A549 (cell line): ENCODE results near the gene GJE1. TPM values are rescaled to one million over a fixed set of nuclear protein-coding genes. Genes with fewer than 3 reads are reported as not detected.

Experiments used
- ATAC-seq, 2 experiments: fragments of 200-7000 bp in 1 of 2; fragments of >200 bp in 1 of 2; cut with Nextera tagmentation in 1 of 2; cut with Tn5 transposase in 1 of 2; 3 replicates each; pipeline versions ENCODE4 v1.8.0 to v1.9.1; 2018 to 2020; ENCODE audit warnings: mild to moderate bottlenecking in 1 of 2, moderate library complexity in 1 of 2
- CTCF ChIA-PET: fragments of 300-600 bp; sonication (Branson Sonifier 250); formaldehyde crosslinking; extraction: SDS; loops from one replicate; lab custom pipeline; 2021; ENCODE audit warnings: antibody characterized with exemption, inconsistent platforms; lab: Yijun Ruan, JAX
- POLR2A ChIA-PET: fragments of 350-600 bp; formaldehyde crosslinking; extraction: SDS; loops from one replicate; lab custom pipeline; 2021; ENCODE audit warnings: antibody characterized with exemption, inconsistent platforms; lab: Yijun Ruan, JAX
- DNase-seq, 2 experiments: peaks; one replicate each; pipeline versions ENCODE4 v3.0.0 to v3.0.0-alpha.2; 2011 to 2016; ENCODE audit warnings: low read depth in 1 of 2, low spot score in 1 of 2
- FAIRE-seq: peaks from 2 replicates; lab custom pipeline; 2011; peaks lifted over from hg19 to GRCh38; lab: Jason Lieb, UNC
- H3K27ac ChIP-seq, 2 experiments: fragments of >200 bp; sonication (Bioruptor Twin); formaldehyde crosslinking; 3 replicates each; pipeline ENCODE4 v1.5.1; 2016 to 2017
- H3K4me1 ChIP-seq: fragments of >200 bp; sonication (Bioruptor Twin); formaldehyde crosslinking; 3 replicates; pipeline ENCODE4 v1.6.1; 2016
- H3K4me2 ChIP-seq: fragments of >200 bp; sonication (Bioruptor Twin); formaldehyde crosslinking; 3 replicates; pipeline ENCODE4 v1.6.1; 2016
- H3K4me3 ChIP-seq: fragments of >200 bp; sonication (Bioruptor Twin); formaldehyde crosslinking; 3 replicates; pipeline ENCODE4 v1.5.1; 2016
- H3K9me3 ChIP-seq: fragments of >200 bp; sonication (Bioruptor Twin); formaldehyde crosslinking; 3 replicates; pipeline ENCODE4 v1.6.1; 2016
- CHD2 ChIP-seq: fragments of 150-350 bp; IDR thresholded peaks from 2 replicates; pipeline ENCODE4 v1.6.1; 2014; ENCODE audit warnings: low read length; ENCODE audit not compliant: partially characterized antibody
- EHMT2 ChIP-seq: fragments of 200-600 bp; sonication (generic); IDR thresholded peaks from 2 replicates; pipeline ENCODE4 v1.6.1; 2016; ENCODE audit warnings: antibody characterized with exemption, low read depth, mild to moderate bottlenecking, moderate library complexity
- EP300 ChIP-seq, 2 experiments: fragments of >200 bp; sonication (Bioruptor Twin); formaldehyde crosslinking; IDR thresholded peaks; 2 replicates in 1 of 2; 3 replicates in 1 of 2; pipeline ENCODE4 v1.6.1; 2016 to 2017
- FOSB ChIP-seq: fragments of 250-450 bp; sonication (Bioruptor Pico); IDR thresholded peaks from 2 replicates; pipeline ENCODE4 v1.5.0; 2020; ENCODE audit warnings: mild to moderate bottlenecking, moderate library complexity
- FOSL2 ChIP-seq, 2 experiments: fragments of 450-650 bp in 1 of 2; fragments of >200 bp in 1 of 2; sonication (Bioruptor Twin) in 1 of 2; formaldehyde crosslinking; IDR thresholded peaks; 2 replicates each; pipeline versions ENCODE4 v1.5.0 to v1.6.1; 2016 to 2020; ENCODE audit warnings: mild to moderate bottlenecking in 1 of 2, moderate library complexity in 1 of 2
- HOXA7 ChIP-seq: fragments of 250-450 bp; sonication (Bioruptor Pico); IDR thresholded peaks from 2 replicates; pipeline ENCODE4 v1.5.0; 2020; ENCODE audit warnings: mild to moderate bottlenecking, moderate library complexity
- HOXB5 ChIP-seq: fragments of 250-450 bp; sonication (Bioruptor Pico); IDR thresholded peaks from 2 replicates; pipeline ENCODE4 v1.5.0; 2020; ENCODE audit warnings: mild to moderate bottlenecking, moderate library complexity
- KDM5A ChIP-seq: fragments of 200-600 bp; sonication (generic); IDR thresholded peaks from 2 replicates; pipeline ENCODE4 v1.6.1; 2016; ENCODE audit warnings: antibody characterized with exemption, mild to moderate bottlenecking
- MAZ ChIP-seq: fragments of 150-350 bp; IDR thresholded peaks from 2 replicates; pipeline ENCODE4 v1.6.1; 2014; ENCODE audit warnings: antibody characterized with exemption, low read depth, low read length, borderline replicate concordance
- MYC ChIP-seq: IDR thresholded peaks from 2 replicates; pipeline ENCODE4 v1.6.1; 2012; ENCODE audit warnings: mild to moderate bottlenecking, inconsistent platforms, low read length, improper control_type of control experiment, borderline replicate concordance
- NPAS2 ChIP-seq: fragments of 250-450 bp; sonication (Bioruptor Pico); IDR thresholded peaks from 2 replicates; pipeline ENCODE4 v1.8.0; 2022; ENCODE audit warnings: mild to moderate bottlenecking, moderate library complexity, borderline replicate concordance
- PHF8 ChIP-seq: fragments of 200-600 bp; sonication (generic); IDR thresholded peaks from 2 replicates; pipeline ENCODE4 v1.6.1; 2016; ENCODE audit warnings: low read depth, mild to moderate bottlenecking, antibody characterized with exemption, moderate library complexity, borderline replicate concordance
- POLR2AphosphoS2 ChIP-seq: conservative IDR thresholded peaks from 2 replicates; pipeline ENCODE4 v1.6.1; 2012; ENCODE audit warnings: low read length, improper control_type of control experiment, inconsistent platforms
- RARB ChIP-seq: fragments of 250-450 bp; sonication (Bioruptor Pico); IDR thresholded peaks from 2 replicates; pipeline ENCODE4 v1.8.0; 2021; ENCODE audit warnings: mild to moderate bottlenecking, moderate library complexity
- SMC3 ChIP-seq: fragments of >200 bp; sonication (Bioruptor Twin); formaldehyde crosslinking; IDR thresholded peaks from 3 replicates; pipeline ENCODE4 v1.6.1; 2018; ENCODE audit warnings: inconsistent platforms
- TFCP2L1 ChIP-seq: fragments of 250-450 bp; sonication (Bioruptor Pico); IDR thresholded peaks from 2 replicates; pipeline ENCODE4 v1.5.0; 2021; ENCODE audit warnings: mild to moderate bottlenecking
- ZC3H11A ChIP-seq: fragments of 450-650 bp; IDR thresholded peaks from 2 replicates; pipeline ENCODE4 v1.6.1; 2014; ENCODE audit warnings: antibody characterized with exemption, mild to moderate bottlenecking
- WGBS: methylation state at CpG from one replicate; pipeline ENCODE4 v1.1.6; 2017; ENCODE audit errors: missing lambda C conversion rate; 5-methylcytosine and 5-hydroxymethylcytosine counted together
- polyA plus RNA-seq, 4 experiments: library from polyadenylated mRNA; depleted of rRNA in 3 of 4; stranded (reverse); fragments of >200 nt; fragmentation: RNase III in 1 of 4; extraction: RNeasy Plus Mini Kit Qiagen cat#74134 plus additional on column Dnase treatment in 1 of 4; gene quantifications; 2 replicates in 3 of 4; 3 replicates in 1 of 4; pipeline ENCODE4 v1.2.3, GENCODE V29; 2011 to 2017
- TF ChIP-seq, protein P1 (sequence below): IDR thresholded peaks from 2 replicates; pipeline ENCODE4 v1.6.1; 2012
- TF ChIP-seq, protein P2 (sequence below): IDR thresholded peaks from 2 replicates; pipeline ENCODE4 v1.6.1; 2012
- TF ChIP-seq, protein P3 (sequence below): fragments of 250-450 bp; sonication (Bioruptor Pico); IDR thresholded peaks from 2 replicates; pipeline ENCODE4 v1.5.0; 2021; ENCODE audit warnings: mild to moderate bottlenecking, moderate library complexity, borderline replicate concordance
- TF ChIP-seq, protein P4 (sequence below): fragments of >200 bp; sonication (Bioruptor Twin); formaldehyde crosslinking; IDR thresholded peaks from 3 replicates; pipeline ENCODE4 v1.6.1; 2016
- TF ChIP-seq, protein P5 (sequence below): fragments of >200 bp; sonication (Bioruptor Twin); formaldehyde crosslinking; IDR thresholded peaks from 2 replicates; pipeline ENCODE4 v1.6.1; 2016

The GJE1 gene
- polyA plus RNA-seq, 2 of the 4 experiments (the other 2 are of a cell fraction), result not detected

DNA sequence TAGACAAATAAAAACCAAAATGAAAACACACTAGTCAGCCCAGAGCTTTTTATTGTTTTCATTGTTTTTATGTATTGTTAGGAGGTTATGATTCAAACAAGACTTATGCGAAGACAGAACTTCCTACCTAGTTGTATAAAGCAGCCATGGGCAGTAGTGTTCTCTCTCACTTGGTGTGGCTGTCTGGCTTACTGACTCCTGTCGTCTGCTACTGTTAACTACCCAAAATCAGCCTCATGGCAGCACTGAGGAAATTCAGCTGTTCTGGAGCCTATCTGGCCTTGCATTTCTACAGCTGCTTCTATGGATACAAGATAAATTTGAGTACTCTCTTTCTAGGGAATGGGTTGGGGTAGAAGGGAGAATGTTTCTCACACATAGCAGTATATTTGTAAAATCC lies 34.8 kb downstream of the GJE1 start (continued):
- TF ChIP-seq, protein P1, sequence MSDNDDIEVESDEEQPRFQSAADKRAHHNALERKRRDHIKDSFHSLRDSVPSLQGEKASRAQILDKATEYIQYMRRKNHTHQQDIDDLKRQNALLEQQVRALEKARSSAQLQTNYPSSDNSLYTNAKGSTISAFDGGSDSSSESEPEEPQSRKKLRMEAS, result no peak
- TF ChIP-seq RARB (CRISPR knock-in tag) (no peak), PHF8 (no peak)
- TF ChIP-seq, protein P2, sequence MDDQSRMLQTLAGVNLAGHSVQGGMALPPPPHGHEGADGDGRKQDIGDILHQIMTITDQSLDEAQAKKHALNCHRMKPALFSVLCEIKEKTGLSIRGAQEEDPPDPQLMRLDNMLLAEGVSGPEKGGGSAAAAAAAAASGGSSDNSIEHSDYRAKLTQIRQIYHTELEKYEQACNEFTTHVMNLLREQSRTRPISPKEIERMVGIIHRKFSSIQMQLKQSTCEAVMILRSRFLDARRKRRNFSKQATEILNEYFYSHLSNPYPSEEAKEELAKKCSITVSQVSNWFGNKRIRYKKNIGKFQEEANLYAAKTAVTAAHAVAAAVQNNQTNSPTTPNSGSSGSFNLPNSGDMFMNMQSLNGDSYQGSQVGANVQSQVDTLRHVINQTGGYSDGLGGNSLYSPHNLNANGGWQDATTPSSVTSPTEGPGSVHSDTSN, result no peak

DNA sequence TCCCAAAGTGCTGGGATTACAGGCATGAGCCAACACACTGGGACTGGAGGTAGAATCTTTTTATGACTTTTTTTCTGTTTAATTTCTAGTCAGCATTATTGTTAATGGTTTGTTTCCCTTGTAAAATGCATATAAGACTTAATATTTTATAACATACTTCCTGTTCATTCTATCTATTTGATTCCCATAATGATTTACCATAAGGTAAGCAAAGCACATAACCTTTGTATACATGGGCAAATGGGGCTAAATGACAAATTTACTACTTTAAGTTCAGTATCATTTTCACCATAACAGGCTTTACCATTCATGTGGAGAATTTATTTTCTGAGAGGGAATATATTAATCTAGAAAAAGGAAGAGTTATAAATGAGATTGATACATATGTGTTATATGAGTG lies 38.6 kb downstream of the GJE1 start:
- H3K4me3 ChIP-seq, result no peak overlapping the region
- DNase-seq (no peak), ATAC-seq (no peak; a peak in 1 of 6 replicates)
- H3K27ac ChIP-seq, result no peak overlapping the region
- no peaks in the 10 kb centered on the region for H3K9me3 ChIP-seq
- peak overlapping the region; percentile 28; the same call in 2 of the 3 replicates for H3K4me2 ChIP-seq
- CTCF ChIA-PET, result interaction anchor here (1.3 kb wide), 1 partner anchor 15 kb away, joined by 4 read pairs; no protein-coding TSS in a partner anchor
- POLR2A ChIA-PET, result no interaction called here
- TF ChIP-seq TFCP2L1, result no peak
- no peak for TF ChIP-seq EHMT2
- TF ChIP-seq NPAS2, result no peak
- no peak for TF ChIP-seq SMC3
- TF ChIP-seq, all 56 proteins: peak for 0
- FAIRE-seq, result no peak
- peaks cover 32% of the 10 kb centered on the region; the same call in 2 of the 3 replicates for H3K4me1 ChIP-seq

DNA sequence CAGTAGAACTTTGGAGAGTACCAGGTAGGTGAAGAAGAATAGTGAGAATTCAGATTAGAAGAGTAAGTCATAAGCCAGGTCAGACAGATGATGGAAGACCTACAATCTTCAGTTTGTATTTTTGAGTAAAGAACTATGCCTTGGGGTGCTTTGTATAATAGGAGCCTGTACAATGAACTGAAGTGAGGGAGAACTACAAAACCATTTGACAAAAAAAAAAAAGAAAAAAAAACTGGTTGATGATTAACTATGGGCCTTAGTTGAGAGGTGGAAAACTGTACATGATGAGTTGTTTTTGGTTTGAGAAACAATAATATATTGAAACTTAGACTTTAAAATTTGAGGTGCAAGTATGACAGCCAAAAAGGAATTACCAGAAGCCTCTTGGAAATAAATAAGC lies 40.0 kb downstream of the GJE1 start:
- no peak for TF ChIP-seq TFCP2L1
- TF ChIP-seq MYC, result no peak
- TF ChIP-seq, protein P3, sequence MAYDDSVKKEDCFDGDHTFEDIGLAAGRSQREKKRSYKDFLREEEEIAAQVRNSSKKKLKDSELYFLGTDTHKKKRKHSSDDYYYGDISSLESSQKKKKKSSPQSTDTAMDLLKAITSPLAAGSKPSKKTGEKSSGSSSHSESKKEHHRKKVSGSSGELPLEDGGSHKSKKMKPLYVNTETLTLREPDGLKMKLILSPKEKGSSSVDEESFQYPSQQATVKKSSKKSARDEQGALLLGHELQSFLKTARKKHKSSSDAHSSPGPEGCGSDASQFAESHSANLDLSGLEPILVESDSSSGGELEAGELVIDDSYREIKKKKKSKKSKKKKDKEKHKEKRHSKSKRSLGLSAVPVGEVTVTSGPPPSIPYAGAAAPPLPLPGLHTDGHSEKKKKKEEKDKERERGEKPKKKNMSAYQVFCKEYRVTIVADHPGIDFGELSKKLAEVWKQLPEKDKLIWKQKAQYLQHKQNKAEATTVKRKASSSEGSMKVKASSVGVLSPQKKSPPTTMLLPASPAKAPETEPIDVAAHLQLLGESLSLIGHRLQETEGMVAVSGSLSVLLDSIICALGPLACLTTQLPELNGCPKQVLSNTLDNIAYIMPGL, result no peak
- TF ChIP-seq, protein P1, result no peak
- TF ChIP-seq POLR2AphosphoS2, result no peak
- no peak for TF ChIP-seq FOSB (CRISPR knock-in tag)
- TF ChIP-seq ZC3H11A, result no peak
- TF ChIP-seq FOSL2 (IDR thresholded peaks at IDR 0.05), result no peak
- no peak for TF ChIP-seq FOSL2 (CRISPR knock-in tag; IDR thresholded peaks at IDR 0.05)
- no peak for TF ChIP-seq EP300 (IDR thresholded peaks at IDR 0.05)
- no peak for TF ChIP-seq HOXA7
- TF ChIP-seq PHF8, result no peak
- no peak for ATAC-seq
- Histone ChIP-seq H3K4me2 (no peak overlapping the region), H3K4me1 (peaks cover 21% of the 10 kb centered on the region; the same call in 2 of the 3 replicates), H3K27ac (no peak overlapping the region), H3K4me3 (no peak overlapping the region), H3K9me3 (no peaks in the 10 kb centered on the region)
- POLR2A ChIA-PET, result no interaction called here
- CTCF ChIA-PET, result no interaction called here
- DNase-seq, result no peak
- no peak for FAIRE-seq

DNA sequence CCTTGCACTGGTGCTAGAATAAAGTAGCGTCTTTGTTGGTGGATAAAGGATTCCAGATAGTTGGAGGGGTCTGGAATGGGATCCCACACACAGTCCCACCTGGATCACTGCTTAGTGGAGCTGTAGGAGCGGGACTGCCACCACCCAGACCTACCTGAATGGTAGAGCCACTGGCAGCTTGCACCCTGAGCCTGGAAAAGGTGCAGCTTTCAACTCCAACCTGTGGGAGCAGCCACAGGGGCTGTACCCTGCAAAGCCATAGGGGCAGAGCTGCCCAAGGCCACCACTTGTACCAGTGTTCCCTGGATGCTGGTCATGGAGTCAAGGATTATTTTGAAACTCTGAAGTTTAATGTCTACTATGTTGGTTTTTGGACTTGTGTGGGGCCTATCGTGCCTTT lies 41.3 kb downstream of the GJE1 start:
- ChIA-PET POLR2A (no interaction called here), CTCF (interaction anchor here (1.1 kb wide), 1 partner anchor 18 kb away, joined by 5 read pairs; no protein-coding TSS in a partner anchor)
- FAIRE-seq (no peak), DNase-seq (no peak), ATAC-seq (no peak)
- H3K4me1 ChIP-seq, result peaks cover 21% of the 10 kb centered on the region; the same call in 2 of the 3 replicates
- no peak overlapping the region for H3K4me2 ChIP-seq
- H3K27ac ChIP-seq, result no peak overlapping the region
- WGBS, result 98% methylated on average over 3 of the region's 3 CpGs
- no peak overlapping the region for H3K4me3 ChIP-seq
- no peaks in the 10 kb centered on the region for H3K9me3 ChIP-seq
- TF ChIP-seq, protein P3, result no peak
- no peak for TF ChIP-seq FOSL2 (IDR thresholded peaks at IDR 0.05)
- no peak for TF ChIP-seq FOSL2 (CRISPR knock-in tag; IDR thresholded peaks at IDR 0.05)
- no peak for TF ChIP-seq TFCP2L1
- TF ChIP-seq KDM5A, result no peak
- no peak for TF ChIP-seq EHMT2
- TF ChIP-seq, protein P4, sequence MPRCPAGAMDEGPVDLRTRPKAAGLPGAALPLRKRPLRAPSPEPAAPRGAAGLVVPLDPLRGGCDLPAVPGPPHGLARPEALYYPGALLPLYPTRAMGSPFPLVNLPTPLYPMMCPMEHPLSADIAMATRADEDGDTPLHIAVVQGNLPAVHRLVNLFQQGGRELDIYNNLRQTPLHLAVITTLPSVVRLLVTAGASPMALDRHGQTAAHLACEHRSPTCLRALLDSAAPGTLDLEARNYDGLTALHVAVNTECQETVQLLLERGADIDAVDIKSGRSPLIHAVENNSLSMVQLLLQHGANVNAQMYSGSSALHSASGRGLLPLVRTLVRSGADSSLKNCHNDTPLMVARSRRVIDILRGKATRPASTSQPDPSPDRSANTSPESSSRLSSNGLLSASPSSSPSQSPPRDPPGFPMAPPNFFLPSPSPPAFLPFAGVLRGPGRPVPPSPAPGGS, result no peak
- TF ChIP-seq, protein P5, sequence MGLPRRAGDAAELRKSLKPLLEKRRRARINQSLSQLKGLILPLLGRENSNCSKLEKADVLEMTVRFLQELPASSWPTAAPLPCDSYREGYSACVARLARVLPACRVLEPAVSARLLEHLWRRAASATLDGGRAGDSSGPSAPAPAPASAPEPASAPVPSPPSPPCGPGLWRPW, result no peak
- no peak for TF ChIP-seq FOSB (CRISPR knock-in tag)
- TF ChIP-seq CHD2, result no peak
- no peak for TF ChIP-seq HOXB5 (CRISPR knock-in tag)
- TF ChIP-seq MAZ, result no peak
- no peak for TF ChIP-seq HOXA7
- TF ChIP-seq, protein P2, result no peak
